ENCODE results near the gene KIAA1755. TPM values are rescaled to one million over a fixed set of nuclear protein-coding genes. Genes with fewer than 3 reads are reported as not detected.

Gene KIAA1755
- total RNA-seq, 2 experiments from 2014 or later = not detected

DNA sequence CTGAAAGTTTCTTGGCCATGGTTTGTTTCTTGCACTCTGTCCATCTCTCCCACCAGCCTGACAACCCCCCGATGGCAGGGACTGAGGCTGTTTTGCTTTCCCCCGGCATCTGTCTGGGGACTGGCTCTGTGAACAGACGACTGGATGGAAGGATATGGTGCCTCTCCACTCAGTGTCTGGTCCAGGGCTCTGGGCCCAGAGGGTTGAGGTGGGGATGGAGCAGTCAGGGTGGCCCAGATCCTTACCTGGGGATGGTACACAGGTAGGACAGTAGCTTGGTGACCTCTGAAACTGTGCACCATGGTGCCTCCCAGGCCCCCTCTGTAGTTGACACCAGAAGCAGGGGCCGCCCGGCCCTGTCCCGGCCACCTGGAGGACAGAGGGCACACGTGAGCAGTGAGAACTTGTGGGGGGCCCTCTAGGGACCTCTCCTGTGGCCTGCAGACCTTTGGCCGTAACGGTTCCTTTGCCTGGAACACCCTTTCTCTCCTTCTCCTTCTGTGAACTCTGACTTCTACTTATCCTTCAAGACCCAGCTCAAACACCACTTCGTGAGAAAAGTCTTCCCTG, 29.5 kb downstream of the KIAA1755 start:
- H3K4me3 Mint-ChIP-seq = no peak overlapping the region
- H3K27me3 Mint-ChIP-seq = peaks cover 5% of the 10 kb centered on the region
- DNase-seq = no peak
- H3K4me1 Mint-ChIP-seq = peaks cover 6% of the 10 kb centered on the region
- POLR2A ChIA-PET = no interaction called here
- ATAC-seq (ENCODE audit: low read depth) = no peak
- H3K36me3 Mint-ChIP-seq = no peaks in the 10 kb centered on the region
- no peaks in the 10 kb centered on the region for H3K9me3 Mint-ChIP-seq
- no peak overlapping the region for H3K27ac Mint-ChIP-seq

DNA sequence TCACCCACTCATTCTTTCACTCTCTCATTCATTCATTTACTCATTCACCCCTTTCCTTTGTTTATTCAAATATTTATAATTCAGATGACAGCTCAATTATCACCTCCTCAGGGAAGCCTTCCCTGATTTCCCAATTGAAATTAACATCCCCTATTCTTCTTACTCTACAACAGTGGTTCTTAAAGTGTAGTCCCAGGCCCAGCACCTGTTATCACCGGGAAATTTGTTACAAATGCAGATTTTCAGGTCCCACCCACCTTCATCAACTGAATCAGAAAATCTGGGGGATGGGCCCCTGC, 30.3 kb downstream of the KIAA1755 start:
- H3K4me3 Mint-ChIP-seq = no peak overlapping the region
- DNase-seq (no peak), ATAC-seq (ENCODE audit: low read depth) (no peak)
- peaks cover 6% of the 10 kb centered on the region for H3K4me1 Mint-ChIP-seq
- H3K36me3 Mint-ChIP-seq = no peaks in the 10 kb centered on the region
- POLR2A ChIA-PET = no interaction called here
- no peak overlapping the region for H3K27ac Mint-ChIP-seq
- peaks cover 7% of the 10 kb centered on the region for H3K27me3 Mint-ChIP-seq
- no peaks in the 10 kb centered on the region for H3K9me3 Mint-ChIP-seq

DNA sequence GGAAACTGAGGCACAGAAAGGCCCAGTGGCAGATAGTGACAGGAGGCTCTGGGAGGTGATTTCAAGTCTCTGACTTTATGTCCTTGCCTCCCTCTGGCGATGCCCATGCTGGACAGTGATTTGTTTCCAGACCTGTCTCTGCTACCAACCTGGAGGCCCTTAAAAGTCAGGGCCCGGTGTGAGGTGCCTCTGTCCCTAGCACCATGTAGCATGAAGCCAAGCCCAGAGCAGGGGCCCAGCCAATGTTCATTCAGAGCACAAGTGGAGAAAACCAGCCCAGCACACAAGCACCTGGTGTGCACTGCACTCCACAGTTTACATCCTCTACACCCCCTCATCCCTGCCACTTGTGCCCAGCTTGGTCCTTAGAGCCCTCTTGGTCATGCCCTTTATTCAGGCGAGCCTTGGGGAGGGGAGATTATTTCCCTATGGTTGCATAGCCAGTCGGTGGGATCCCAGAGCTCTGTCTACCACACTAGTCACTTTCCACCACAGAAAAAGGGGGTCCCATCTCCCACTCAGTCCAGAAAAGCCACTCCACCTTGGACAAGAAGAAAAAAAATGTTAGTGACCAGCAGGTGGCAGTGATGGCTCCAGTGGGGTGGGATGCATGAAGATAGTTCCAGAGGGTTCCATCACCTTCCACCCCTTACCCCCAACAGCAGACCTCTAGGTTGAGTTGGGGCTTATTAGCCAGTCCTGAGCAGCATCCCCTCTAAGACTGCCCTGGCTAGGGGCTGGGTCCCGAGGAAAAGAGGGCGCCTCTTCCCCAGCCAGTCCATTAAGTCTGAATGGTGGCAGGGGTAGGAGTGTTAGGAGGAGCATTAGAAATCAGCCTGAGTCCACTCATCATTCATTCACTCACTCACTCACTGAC, 30.9 kb downstream of the KIAA1755 start:
- Mint-ChIP-seq H3K27ac (no peak overlapping the region), H3K36me3 (no peaks in the 10 kb centered on the region), H3K4me3 (no peak overlapping the region), H3K4me1 (peaks cover 6% of the 10 kb centered on the region), H3K9me3 (no peaks in the 10 kb centered on the region), H3K27me3 (peaks cover 7% of the 10 kb centered on the region)
- no peak for DNase-seq
- POLR2A ChIA-PET = no interaction called here
- no peak for ATAC-seq (ENCODE audit: low read depth)

DNA sequence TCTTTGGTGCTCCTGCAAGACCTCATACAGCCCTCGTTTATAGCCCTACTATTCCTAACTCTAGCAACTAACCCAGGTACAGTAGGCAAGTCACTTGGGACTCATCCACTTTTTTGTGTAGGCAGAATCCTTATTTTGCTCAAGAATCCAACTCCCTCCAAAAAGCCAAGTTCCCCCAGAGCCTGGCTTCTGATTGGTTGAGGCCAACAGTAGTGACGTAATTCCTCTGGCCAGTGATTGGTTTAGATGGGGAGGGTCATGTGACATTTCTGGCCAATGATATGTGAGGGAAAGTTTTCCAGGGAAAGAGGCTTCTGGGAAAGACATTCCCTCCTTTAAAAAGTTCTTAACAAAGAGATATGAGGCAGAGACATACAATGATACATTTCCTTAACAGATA, 32.1 kb downstream of the KIAA1755 start:
- no peaks in the 10 kb centered on the region for H3K36me3 Mint-ChIP-seq
- H3K27me3 Mint-ChIP-seq = peaks cover 7% of the 10 kb centered on the region
- DNase-seq (no peak), ATAC-seq (ENCODE audit: low read depth) (no peak)
- H3K4me1 Mint-ChIP-seq = peaks cover 6% of the 10 kb centered on the region
- H3K9me3 Mint-ChIP-seq = no peaks in the 10 kb centered on the region
- POLR2A ChIA-PET = no interaction called here
- H3K4me3 Mint-ChIP-seq = no peak overlapping the region
- no peak overlapping the region for H3K27ac Mint-ChIP-seq

DNA sequence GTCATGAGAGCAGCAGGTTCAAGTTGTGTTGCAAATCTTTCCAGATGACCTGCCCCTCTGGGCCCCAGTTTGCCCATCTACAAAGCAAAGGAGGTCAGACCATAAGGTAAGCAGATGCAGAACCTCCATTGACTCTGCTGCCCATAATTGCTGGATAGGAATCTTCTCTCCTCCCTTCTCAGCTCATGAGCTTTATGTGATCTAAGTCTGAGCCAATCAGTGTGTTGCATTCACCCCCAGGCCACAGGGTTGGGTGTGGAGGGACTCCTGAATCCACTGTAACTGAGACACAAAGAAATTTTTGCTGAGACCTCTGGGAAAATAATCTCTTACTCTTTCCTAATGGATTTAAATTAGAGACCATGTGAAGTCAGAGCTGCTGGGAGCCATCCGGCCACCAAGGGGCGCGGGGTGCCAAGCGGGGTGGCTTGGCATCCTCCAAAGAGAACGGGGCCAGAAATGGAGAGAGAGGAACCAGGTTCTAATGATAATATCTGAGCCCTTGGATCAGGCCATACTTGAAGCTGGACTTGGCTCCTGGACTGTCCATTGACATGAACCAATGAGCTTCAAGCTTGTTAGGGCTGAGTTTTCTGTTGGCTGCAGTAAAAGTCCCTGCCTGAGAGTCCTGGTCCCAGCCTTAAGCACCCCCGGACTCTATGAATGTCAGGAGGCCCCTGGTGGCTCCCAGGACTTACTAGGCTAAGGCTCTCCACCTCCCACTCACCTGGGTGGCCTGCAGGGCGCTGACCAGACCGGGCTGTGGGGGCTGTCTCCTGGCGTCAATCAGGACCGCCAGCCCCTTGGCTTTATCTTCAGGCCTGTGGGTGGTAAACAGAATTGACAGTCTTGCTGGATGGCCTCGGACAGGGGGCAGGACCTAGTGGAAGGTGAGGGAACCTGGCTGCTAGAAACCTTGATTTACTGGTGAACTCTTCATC, 32.8 kb downstream of the KIAA1755 start:
- no peak for ATAC-seq (ENCODE audit: low read depth)
- no peak overlapping the region for H3K4me3 Mint-ChIP-seq
- H3K27me3 Mint-ChIP-seq = peaks cover 7% of the 10 kb centered on the region
- POLR2A ChIA-PET = no interaction called here
- H3K4me1 Mint-ChIP-seq = peaks cover 6% of the 10 kb centered on the region
- no peak for DNase-seq
- H3K9me3 Mint-ChIP-seq = no peaks in the 10 kb centered on the region
- no peaks in the 10 kb centered on the region for H3K36me3 Mint-ChIP-seq
- H3K27ac Mint-ChIP-seq = no peak overlapping the region

DNA sequence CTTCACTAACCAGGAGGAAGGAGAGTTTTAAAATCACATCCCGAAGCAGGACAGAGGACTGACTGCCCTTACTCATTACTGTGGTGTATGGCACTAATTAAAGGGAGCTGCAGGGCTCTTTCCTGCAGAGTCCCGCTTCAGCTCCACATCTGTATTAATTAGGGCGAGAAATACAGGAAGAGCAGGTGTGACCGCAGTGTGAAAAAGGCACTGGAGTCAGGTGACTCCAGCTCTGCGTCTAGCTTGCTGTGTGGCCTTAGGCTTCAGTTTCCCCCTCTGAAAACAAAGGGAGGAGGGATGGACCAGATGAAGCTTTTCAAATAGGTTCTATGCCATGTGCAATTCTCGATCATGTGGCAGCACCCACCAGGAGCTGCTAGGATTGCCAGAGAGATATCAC, 34.0 kb downstream of the KIAA1755 start:
- no peak for DNase-seq
- no peaks in the 10 kb centered on the region for H3K9me3 Mint-ChIP-seq
- POLR2A ChIA-PET = no interaction called here
- no peaks in the 10 kb centered on the region for H3K36me3 Mint-ChIP-seq
- H3K4me3 Mint-ChIP-seq = no peak overlapping the region
- peaks cover 7% of the 10 kb centered on the region for H3K27me3 Mint-ChIP-seq
- H3K4me1 Mint-ChIP-seq = peaks cover 4% of the 10 kb centered on the region
- no peak overlapping the region for H3K27ac Mint-ChIP-seq
- ATAC-seq (ENCODE audit: low read depth) = no peak

DNA sequence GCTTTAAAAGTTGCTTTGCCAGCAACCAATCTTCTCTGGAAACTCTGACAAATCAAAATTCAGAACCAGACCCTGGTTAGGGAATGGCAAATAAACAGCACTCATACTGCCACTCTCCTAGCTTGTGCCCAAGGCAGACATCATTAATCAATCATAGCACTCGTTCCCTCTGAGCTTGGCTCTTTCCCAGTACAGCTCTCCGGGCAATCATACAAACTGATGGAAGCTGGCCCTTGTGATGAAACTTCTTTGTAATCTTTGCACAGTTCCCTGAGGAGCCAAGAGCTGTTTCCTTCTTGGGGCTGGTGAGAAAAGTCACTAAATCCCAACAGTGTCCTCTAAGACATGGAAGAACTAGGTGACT, 34.7 kb downstream of the KIAA1755 start:
- DNase-seq = no peak
- Mint-ChIP-seq H3K4me3 (no peak overlapping the region), H3K4me1 (peaks cover 1% of the 10 kb centered on the region), H3K36me3 (no peaks in the 10 kb centered on the region), H3K27me3 (peaks cover 4% of the 10 kb centered on the region), H3K9me3 (no peaks in the 10 kb centered on the region), H3K27ac (no peak overlapping the region)
- no peak for ATAC-seq (ENCODE audit: low read depth)
- POLR2A ChIA-PET = no interaction called here

DNA sequence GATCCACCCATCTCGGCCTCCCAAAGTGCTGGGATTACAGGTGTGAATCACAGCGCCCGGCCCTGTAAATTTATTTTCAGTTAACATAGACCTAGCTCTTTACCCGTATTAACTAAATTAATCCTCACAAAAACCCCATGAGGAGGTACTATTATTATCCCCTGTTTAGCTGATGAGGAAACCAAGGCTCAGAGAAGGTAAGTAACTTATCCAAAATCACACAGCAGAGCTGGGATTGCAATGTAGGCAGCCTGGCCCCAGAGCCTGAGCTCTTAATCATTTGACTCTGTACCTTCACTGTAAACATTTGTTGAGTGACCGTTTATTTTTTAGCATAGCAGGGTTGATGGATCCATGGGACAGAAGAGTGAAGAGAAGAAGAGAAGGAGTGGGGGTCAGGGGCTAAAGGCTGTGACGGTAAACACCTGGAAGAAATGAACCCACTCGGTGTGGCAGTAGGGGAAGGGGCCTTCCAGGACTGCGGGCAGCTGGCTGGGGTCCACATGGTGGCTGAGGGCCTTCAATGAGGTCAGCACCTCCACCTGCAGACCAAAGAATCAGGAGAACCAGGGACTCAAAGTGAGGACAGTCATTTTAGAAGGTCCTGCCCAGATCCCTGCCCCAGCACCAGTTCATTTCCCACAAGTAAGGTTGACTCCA, 35.2 kb downstream of the KIAA1755 start:
- no peak for DNase-seq

DNA sequence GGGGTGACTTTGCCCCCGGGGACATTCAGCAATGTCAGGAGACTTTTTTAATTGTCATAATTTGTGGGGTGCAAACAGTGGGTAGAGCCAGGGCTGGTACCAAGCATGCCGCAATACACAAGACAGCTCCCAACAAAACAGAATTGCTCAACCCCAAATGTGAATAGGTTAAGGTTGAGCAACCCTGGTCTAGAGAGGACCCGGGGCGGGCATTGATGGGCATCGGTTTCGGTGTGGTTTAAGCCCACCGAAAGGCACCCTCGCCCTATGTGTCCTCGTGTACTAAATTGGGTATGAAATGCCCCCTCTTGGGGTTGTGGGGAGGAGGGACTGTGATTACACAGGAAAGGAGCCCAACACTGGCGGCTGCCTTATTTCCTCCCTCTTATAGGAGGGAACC, 36.0 kb downstream of the KIAA1755 start:
- peaks cover 4% of the 10 kb centered on the region for H3K27me3 Mint-ChIP-seq
- ATAC-seq (ENCODE audit: low read depth) (no peak), DNase-seq (no peak)
- POLR2A ChIA-PET = no interaction called here
- H3K27ac Mint-ChIP-seq = no peak overlapping the region
- no peaks in the 10 kb centered on the region for H3K9me3 Mint-ChIP-seq
- H3K4me3 Mint-ChIP-seq = no peak overlapping the region
- no peaks in the 10 kb centered on the region for H3K36me3 Mint-ChIP-seq
- H3K4me1 Mint-ChIP-seq = peaks cover 1% of the 10 kb centered on the region

More for the DNA sequence above, 35.2 kb downstream of the KIAA1755 start:
- Mint-ChIP-seq H3K9me3 (no peaks in the 10 kb centered on the region), H3K27me3 (peaks cover 4% of the 10 kb centered on the region), H3K27ac (no peak overlapping the region), H3K4me1 (peaks cover 1% of the 10 kb centered on the region), H3K4me3 (no peak overlapping the region), H3K36me3 (no peaks in the 10 kb centered on the region)
- POLR2A ChIA-PET = no interaction called here
- ATAC-seq (ENCODE audit: low read depth) = no peak

DNA sequence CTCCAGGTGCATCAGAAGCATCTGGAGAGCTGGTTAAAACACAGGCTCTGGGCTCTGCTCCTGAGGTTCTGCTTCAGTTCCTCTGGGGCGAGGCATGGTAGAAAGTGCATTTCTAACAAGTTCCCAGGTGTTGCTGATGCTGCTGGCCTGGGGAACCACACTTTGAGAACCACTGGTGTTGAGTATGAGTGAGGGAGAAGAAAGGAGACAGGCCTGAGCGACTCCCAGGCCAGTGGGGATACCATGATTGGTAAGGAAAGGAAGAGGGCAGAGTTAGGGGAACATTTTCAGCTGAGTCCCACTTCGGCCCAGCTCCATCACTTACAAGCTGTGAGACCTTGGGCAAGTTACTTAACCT, 36.8 kb downstream of the KIAA1755 start:
- H3K27me3 Mint-ChIP-seq = peaks cover 4% of the 10 kb centered on the region
- no peaks in the 10 kb centered on the region for H3K9me3 Mint-ChIP-seq
- no peaks in the 10 kb centered on the region for H3K36me3 Mint-ChIP-seq
- no peak for DNase-seq
- H3K4me1 Mint-ChIP-seq = peaks cover 1% of the 10 kb centered on the region
- no peak overlapping the region for H3K4me3 Mint-ChIP-seq
- no peak for ATAC-seq (ENCODE audit: low read depth)
- no peak overlapping the region for H3K27ac Mint-ChIP-seq
- POLR2A ChIA-PET = no interaction called here

DNA sequence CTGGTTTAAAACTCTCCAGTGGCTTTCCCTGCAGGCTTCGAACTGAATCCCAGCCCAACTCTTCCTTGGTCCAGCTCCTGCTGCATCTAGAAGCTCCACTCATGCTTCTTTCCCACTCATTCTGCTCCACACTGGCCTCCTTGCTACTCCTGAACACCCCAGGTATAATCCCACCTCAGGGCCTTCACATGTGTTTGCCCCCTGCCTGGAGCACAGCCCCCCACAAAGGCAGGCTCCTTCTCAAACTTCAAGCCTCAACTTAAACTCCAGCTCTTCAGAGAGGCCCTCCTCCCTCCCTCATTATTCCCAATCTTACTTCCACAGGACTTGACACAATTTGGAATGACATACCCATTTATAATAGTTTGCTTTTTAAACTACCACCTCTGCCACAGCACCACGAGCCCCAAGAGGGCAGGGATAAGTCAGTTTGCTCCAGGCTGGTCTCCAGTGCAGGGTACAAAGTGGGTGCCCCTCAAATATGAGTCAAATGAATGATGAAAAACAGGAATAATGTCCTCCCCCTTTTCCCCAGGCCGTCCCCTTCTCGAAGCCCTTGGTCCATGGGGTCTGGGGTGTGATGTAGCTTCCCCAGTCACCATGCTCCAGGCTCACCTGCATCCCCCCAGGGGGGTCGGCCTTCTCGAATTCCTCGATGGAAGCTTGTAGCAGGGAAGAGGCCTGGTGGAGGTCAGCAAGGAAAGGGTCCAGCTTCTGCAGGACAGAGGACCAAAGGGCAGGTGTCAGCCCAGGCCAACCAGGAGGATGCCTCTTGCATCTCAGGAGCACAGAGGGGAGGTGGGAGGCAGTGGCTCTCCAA, 37.4 kb downstream of the KIAA1755 start:
- H3K27me3 Mint-ChIP-seq = peaks cover 4% of the 10 kb centered on the region
- no peak overlapping the region for H3K4me3 Mint-ChIP-seq
- ATAC-seq (ENCODE audit: low read depth) = no peak
- no peaks in the 10 kb centered on the region for H3K9me3 Mint-ChIP-seq
- no peak overlapping the region for H3K27ac Mint-ChIP-seq
- no peak for DNase-seq
- POLR2A ChIA-PET = no interaction called here
- H3K36me3 Mint-ChIP-seq = no peaks in the 10 kb centered on the region
- H3K4me1 Mint-ChIP-seq = peaks cover 1% of the 10 kb centered on the region

DNA sequence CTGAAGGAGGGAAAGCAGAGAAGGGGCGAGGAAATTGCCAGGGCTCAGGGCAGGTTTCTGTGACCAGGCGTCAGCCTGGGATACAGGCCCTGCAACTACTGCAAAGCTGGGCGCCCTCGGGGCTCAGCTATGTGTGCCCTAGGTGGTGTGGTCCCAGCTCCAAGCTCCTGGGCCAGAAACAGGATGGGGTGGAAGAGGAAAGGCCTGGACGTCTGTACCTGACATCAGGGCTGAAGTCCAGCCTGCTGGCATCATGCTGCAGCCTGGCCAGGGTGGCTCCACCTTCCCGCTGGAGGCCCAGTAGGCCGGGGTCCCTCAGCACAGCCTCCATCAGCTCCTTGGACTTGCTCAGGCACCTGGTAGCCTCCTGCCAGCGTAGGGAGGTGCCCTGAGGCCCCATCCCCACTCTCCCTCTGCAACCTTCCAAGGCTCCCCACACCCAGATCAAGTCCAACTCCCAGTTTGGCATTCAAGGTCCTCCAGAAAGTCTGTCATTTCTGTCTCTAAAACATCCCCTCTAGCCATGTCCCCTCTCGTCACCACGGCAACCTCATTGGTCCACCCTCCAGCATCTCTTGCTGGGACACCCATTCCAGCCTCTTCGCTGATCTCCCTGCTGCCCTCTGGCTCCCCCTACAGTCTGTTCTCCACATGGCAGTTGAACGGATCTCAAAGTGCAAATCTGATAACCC, 38.2 kb downstream of the KIAA1755 start:
- Mint-ChIP-seq H3K4me1 (peaks cover 1% of the 10 kb centered on the region), H3K27me3 (peaks cover 4% of the 10 kb centered on the region), H3K36me3 (no peaks in the 10 kb centered on the region), H3K27ac (no peak overlapping the region), H3K9me3 (no peaks in the 10 kb centered on the region), H3K4me3 (no peak overlapping the region)
- DNase-seq (peak; percentile 65), ATAC-seq (ENCODE audit: low read depth) (peak; percentile 35)
- POLR2A ChIA-PET = no interaction called here

Measured in activated naive CD8-positive, alpha-beta T cell treated with anti-CD3 and anti-CD28 coated beads, Interleukin-2, amount 10 ng/mL, durations not matched to agents 7 days and 5 days (primary cell).